HS-27A (cell line): ENCODE measurements around the gene TEX54.

Source experiments
- DNase-seq: peaks from one replicate; pipeline ENCODE4 v3.0.0-alpha.2; 2012; ENCODE audit warnings: low read depth, missing footprints

The TEX54 gene

GRCh38 chr11:62788991-62789390, 43.6 kb downstream of the TEX54 start:
- DNase-seq, result no peak

DNA sequence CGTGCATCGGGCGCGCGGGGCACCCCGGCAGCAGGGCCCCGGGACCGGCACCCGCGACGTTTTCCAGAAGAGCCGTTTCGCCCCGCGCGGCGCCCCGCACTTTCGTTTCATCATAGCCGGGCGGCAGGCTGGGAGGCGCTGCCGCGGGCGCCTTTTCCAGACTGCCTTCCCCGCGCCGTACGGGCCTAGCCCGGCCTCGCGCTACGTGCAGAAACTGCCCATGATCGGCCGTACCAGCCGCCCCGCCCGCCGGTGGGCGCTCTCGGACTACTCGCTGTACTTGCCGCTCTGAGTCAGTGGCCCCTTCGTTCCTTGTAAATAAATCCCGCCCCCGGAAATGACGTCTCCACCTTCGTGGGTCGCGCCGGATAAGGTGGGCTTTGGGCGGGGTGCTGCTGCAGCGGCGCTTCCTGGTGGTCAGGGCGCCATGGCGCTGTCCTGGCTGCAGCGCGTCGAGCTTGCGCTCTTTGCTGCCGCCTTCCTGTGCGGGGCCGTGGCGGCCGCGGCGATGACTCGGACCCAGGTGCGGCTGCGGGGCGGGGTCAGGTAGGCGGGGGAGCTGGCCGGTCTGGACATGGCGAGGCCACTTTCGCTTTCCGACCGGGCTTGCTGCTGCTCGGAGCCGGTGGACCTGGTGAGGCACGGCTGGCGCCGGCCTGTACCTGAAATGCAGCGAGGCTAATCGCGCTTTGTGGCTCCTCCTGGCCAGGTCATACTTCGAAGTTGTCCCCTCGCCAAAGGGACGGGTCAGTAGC, 45.5 kb downstream of the TEX54 start, which contains the start of gene TMEM179B:
TMEM179B (plus strand) TSS at position 398 of the 755 bp plus-strand sequence; CDS start at position 428, 30 bp downstream.
- DNase-seq, result peak; percentile 98

DNA sequence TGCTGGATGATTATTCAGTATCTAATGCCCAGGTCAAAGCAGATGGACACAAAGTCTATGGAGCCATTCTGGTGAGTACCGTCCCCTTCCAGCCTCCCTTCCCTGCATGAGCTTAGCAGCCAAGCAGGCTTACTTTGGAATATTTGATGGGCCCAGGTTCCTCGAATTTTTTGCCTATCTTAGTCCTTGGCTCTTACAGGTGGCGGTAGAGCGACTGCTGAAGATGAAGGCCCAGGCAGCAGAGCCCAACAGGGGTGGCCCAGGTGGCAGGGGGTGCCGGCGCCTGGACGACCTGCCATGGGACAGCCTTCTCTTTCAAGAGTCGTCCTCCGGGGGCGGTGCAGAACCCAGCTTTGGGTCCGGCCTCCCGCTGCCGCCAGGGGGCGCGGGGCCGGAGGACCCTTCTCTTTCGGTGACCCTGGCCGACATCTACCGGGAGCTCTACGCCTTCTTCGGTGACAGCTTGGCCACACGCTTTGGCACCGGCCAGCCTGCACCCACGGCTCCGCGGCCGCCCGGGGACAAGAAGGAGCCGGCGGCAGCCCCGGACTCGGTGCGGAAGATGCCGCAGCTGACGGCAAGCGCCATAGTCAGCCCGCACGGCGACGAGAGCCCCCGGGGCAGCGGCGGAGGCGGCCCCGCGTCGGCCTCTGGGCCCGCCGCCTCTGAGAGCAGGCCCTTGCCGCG, 46.2 kb downstream of the TEX54 start:
- DNase-seq, result no peak

DNA sequence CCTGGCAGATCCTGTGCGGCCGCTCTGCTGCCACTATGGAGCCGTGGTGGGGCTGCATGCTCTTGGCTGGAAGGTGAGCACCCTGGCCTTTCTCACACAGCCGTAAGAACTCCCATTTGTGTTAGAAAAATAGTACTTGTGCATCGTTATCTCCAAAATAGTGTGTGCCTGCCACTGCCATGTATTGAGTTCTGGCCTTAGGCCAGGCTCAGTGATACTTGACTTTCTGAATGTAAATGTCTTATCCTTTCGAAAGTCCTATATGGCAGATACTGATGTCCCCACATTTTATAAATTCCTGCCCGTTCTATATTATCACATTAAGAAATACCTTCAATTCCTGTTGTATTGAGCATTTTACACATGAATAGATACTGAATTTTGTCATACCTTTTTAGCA, 49.9 kb downstream of the TEX54 start:
- no peak for DNase-seq
